Prostate gland (tissue), 2 donors: ENCODE results near the gene CPT1B.

Experiments
- POLR2A ChIP-seq: fragments of 450-650 bp; IDR thresholded peaks from one replicate; pipeline ENCODE4 v1.6.1; 2016; ENCODE audit warnings: antibody characterized with exemption, mild to moderate bottlenecking
- TF ChIP-seq, protein P1 (sequence below), 4 experiments: fragments of 200-600 bp in 2 of 4; fragments of 450-650 bp in 2 of 4; sonication (generic) in 2 of 4; IDR thresholded peaks; 1 replicate in 3 of 4; 2 replicates in 1 of 4; pipeline ENCODE4 v1.5.1; 2016 to 2019; ENCODE audit warnings: antibody characterized with exemption in 4 of 4, mild to moderate bottlenecking in 2 of 4, moderate library complexity in 2 of 4

DNA sequence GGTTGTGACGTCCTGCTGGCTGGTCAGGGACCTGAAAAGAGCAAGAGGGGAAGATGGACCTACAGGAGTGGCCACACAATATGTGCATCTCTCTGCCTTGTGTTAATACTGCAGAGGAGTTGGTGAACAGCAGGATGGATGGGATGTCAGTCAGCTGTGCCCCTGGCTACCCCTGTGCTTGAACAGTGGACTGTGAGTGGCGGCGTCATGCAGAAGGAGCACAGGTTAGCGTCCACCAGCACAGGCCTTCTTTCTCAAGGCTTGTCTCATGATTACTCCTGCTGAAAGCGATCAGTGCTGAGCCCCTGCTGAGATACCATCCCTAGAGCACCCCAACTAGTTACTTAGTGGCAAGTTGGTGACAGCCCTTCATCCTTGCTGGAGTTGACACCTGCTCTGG is 8.2 kb upstream of the CPT1B start:
- TF ChIP-seq, protein P1, sequence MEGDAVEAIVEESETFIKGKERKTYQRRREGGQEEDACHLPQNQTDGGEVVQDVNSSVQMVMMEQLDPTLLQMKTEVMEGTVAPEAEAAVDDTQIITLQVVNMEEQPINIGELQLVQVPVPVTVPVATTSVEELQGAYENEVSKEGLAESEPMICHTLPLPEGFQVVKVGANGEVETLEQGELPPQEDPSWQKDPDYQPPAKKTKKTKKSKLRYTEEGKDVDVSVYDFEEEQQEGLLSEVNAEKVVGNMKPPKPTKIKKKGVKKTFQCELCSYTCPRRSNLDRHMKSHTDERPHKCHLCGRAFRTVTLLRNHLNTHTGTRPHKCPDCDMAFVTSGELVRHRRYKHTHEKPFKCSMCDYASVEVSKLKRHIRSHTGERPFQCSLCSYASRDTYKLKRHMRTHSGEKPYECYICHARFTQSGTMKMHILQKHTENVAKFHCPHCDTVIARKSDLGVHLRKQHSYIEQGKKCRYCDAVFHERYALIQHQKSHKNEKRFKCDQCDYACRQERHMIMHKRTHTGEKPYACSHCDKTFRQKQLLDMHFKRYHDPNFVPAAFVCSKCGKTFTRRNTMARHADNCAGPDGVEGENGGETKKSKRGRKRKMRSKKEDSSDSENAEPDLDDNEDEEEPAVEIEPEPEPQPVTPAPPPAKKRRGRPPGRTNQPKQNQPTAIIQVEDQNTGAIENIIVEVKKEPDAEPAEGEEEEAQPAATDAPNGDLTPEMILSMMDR (IDR thresholded peaks at IDR 0.05) = no peak
- TF ChIP-seq POLR2A = no peak
